Fibroblast of upper back skin (primary cell): ENCODE data around the gene C11orf42.

Experiments used
- DNase-seq: peaks from one replicate; pipeline ENCODE4 v3.0.0-alpha.2; 2013

C11orf42 gene

DNA sequence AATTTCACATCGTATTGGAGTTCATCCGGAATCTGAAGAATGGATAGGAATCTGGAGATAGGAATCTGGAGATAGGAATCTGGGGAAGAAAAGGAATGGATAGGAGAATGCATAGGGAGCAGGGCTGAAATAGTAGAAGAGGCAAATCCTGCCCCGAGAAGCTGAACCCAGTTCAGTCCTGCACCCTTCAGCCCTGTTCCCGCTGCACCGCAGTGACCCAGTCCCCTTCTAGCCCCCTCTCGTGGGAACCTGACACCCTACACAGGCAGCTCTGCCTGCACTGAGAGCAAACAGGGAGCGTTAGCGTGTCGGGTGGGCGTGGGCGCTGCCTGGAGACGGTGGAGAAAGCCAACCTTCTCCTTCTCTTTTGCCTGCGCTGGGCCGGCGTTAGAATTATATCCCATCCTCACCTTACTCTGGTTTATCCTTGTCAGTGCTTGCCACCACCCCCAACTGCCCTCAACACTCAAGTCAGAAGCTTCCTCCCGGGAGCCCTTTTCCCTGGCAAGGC, 53.3 kb downstream of the C11orf42 start:
- DNase-seq, result no peak

- DNase-seq, result no peak
These were observed 54.9 kb downstream of the C11orf42 start for GRCh38 chr11:6260207-6260726.
